ENCODE data around the gene LIPC.

Gene LIPC

DNA sequence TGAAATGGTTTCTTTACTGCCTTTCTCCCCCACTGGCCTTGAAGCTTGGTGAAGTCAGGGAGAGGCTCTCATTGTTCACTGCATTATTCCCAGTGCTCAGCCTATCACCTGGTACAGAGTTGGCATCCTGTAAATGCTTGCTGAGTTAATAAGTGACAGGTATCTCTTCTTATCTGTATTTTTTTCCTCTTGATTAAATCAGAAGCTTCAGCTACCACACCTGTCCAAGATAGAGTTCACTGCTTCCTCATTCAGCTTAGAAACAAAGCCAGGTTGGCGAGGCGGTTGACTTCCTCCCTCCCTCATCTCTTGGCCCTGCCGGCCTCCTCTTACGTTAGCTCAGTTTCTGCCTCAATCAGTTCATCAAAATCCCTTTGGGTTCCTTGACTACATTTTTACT lies 142.8 kb downstream of the LIPC start:
- H3K79me2 ChIP-seq (ENCODE audit: low read length) = no peaks in the 10 kb centered on the region
- no peaks in the 10 kb centered on the region for H3K4me1 ChIP-seq (ENCODE audit: low read length)
- DNase-seq = no peak
- no peaks in the 10 kb centered on the region for H3K9me3 ChIP-seq (replicated peaks; ENCODE audit: insufficient read depth, low read length)
- no peak overlapping the region for H3K4me3 ChIP-seq (ENCODE audit: low read length)
- H3K36me3 ChIP-seq (replicated peaks; ENCODE audit: insufficient read depth, low read length) = no peaks in the 10 kb centered on the region
- H3K9me2 ChIP-seq (replicated peaks; ENCODE audit: insufficient read depth, low read length) = no peaks in the 10 kb centered on the region
- TF ChIP-seq EZH2phosphoT487 (IDR thresholded peaks at IDR 0.05; ENCODE audit: low read length) (no peak), EZH2 (optimal IDR thresholded peaks at IDR 0.05; ENCODE audit: low read depth, low read length) (no peak)
- TF ChIP-seq, protein P1, sequence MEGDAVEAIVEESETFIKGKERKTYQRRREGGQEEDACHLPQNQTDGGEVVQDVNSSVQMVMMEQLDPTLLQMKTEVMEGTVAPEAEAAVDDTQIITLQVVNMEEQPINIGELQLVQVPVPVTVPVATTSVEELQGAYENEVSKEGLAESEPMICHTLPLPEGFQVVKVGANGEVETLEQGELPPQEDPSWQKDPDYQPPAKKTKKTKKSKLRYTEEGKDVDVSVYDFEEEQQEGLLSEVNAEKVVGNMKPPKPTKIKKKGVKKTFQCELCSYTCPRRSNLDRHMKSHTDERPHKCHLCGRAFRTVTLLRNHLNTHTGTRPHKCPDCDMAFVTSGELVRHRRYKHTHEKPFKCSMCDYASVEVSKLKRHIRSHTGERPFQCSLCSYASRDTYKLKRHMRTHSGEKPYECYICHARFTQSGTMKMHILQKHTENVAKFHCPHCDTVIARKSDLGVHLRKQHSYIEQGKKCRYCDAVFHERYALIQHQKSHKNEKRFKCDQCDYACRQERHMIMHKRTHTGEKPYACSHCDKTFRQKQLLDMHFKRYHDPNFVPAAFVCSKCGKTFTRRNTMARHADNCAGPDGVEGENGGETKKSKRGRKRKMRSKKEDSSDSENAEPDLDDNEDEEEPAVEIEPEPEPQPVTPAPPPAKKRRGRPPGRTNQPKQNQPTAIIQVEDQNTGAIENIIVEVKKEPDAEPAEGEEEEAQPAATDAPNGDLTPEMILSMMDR (IDR thresholded peaks at IDR 0.05; ENCODE audit: low read length) = no peak
- H3K9ac ChIP-seq (ENCODE audit: low read length) = no peak overlapping the region
- no peaks in the 10 kb centered on the region for H3F3A ChIP-seq (ENCODE audit: insufficient read depth, low read length)
- no peak overlapping the region for H3K27ac ChIP-seq (ENCODE audit: low read length)
- H4K20me1 ChIP-seq (ENCODE audit: insufficient read depth, low read length) = no peaks in the 10 kb centered on the region
- H2AFZ ChIP-seq (ENCODE audit: low read length) = no peak overlapping the region
- no peaks in the 10 kb centered on the region for H3K27me3 ChIP-seq (replicated peaks; ENCODE audit: insufficient read depth, low read length)
- no peak overlapping the region for H3K4me2 ChIP-seq (ENCODE audit: low read depth, low read length)

DNA sequence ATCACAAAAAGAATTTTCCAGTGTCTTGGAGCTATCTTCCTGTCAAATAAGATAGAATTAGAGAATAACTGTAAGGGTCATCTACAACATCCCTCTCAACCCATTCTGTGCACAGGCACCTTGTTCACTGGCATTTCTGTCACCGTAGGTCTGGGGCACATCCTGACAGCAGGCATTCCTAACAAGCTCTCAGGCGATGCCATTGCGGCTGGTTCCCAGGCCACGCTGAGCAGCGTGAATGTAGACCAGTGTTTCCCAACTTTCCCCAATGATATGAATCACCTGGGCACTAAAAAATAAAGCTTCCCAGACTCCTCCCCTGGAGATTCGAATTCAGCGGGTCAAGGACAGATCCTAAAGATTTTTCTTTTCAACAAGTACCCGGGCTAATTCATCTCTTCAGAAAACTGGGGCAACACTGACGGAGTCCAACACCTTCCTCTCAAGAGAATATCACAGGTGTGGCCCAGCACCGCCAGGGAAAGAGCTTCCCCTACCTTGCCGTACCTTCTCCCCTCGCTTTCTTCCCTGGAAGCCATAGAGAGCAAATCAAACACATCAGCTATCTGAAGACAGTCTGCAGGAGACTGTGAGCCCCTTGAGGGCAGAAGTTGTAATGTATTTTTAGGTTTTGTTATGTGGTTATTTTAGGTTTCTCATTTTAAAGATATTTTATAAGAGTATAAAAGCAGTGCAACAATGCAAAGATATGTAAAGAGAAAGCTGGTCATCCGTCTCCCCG lies 143.4 kb downstream of the LIPC start:
- Histone ChIP-seq H3K4me1 (ENCODE audit: low read length) (no peaks in the 10 kb centered on the region), H3K9me3 (replicated peaks; ENCODE audit: insufficient read depth, low read length) (no peaks in the 10 kb centered on the region), H3K27me3 (replicated peaks; ENCODE audit: insufficient read depth, low read length) (no peaks in the 10 kb centered on the region), H3K36me3 (replicated peaks; ENCODE audit: insufficient read depth, low read length) (no peaks in the 10 kb centered on the region), H3K9me2 (replicated peaks; ENCODE audit: insufficient read depth, low read length) (no peaks in the 10 kb centered on the region), H3K4me3 (ENCODE audit: low read length) (no peak overlapping the region), H3K4me2 (ENCODE audit: low read depth, low read length) (no peak overlapping the region), H3K79me2 (ENCODE audit: low read length) (no peaks in the 10 kb centered on the region), H4K20me1 (ENCODE audit: insufficient read depth, low read length) (no peaks in the 10 kb centered on the region), H3K27ac (ENCODE audit: low read length) (no peak overlapping the region), H3K9ac (ENCODE audit: low read length) (no peak overlapping the region), H2AFZ (ENCODE audit: low read length) (no peak overlapping the region), H3F3A (ENCODE audit: insufficient read depth, low read length) (no peaks in the 10 kb centered on the region)
- no peak for TF ChIP-seq EZH2phosphoT487 (IDR thresholded peaks at IDR 0.05; ENCODE audit: low read length)
- no peak for TF ChIP-seq EZH2 (optimal IDR thresholded peaks at IDR 0.05; ENCODE audit: low read depth, low read length)
- TF ChIP-seq, protein P1 (IDR thresholded peaks at IDR 0.05; ENCODE audit: low read length) = no peak
- DNase-seq = no peak

DNA sequence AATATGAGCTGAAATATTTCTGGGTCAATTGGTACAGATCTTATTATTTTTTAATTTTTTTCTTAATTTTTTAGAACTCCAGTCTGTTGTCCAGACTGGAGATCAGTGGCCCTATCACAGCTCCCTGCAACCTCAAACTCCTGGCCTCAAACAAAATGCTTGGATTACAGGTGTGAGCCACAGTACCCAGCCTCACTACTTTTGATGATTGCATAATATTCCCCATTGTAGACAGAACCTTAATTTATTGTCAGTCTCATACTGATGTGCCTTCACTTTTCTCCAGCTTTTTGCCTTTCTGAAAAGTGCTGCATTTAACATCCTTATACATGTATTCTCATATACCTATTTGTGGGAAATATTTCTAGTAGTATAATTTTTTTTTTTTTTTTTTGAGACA lies 144.9 kb downstream of the LIPC start:
- no peak overlapping the region for H3K4me2 ChIP-seq (ENCODE audit: low read depth, low read length)
- H3K27ac ChIP-seq (ENCODE audit: low read length) = no peak overlapping the region
- H2AFZ ChIP-seq (ENCODE audit: low read length) = no peak overlapping the region

More for the DNA sequence above, 144.9 kb downstream of the LIPC start:
- Histone ChIP-seq H3K36me3 (replicated peaks; ENCODE audit: insufficient read depth, low read length) (no peaks in the 10 kb centered on the region), H3K9me3 (replicated peaks; ENCODE audit: insufficient read depth, low read length) (no peaks in the 10 kb centered on the region), H3K4me1 (ENCODE audit: low read length) (no peaks in the 10 kb centered on the region), H3K9ac (ENCODE audit: low read length) (no peak overlapping the region), H3F3A (ENCODE audit: insufficient read depth, low read length) (no peaks in the 10 kb centered on the region), H3K27me3 (replicated peaks; ENCODE audit: insufficient read depth, low read length) (no peaks in the 10 kb centered on the region), H3K79me2 (ENCODE audit: low read length) (no peaks in the 10 kb centered on the region), H3K4me3 (ENCODE audit: low read length) (no peak overlapping the region), H4K20me1 (ENCODE audit: insufficient read depth, low read length) (no peaks in the 10 kb centered on the region), H3K9me2 (replicated peaks; ENCODE audit: insufficient read depth, low read length) (no peaks in the 10 kb centered on the region)
- TF ChIP-seq, protein P1 (IDR thresholded peaks at IDR 0.05; ENCODE audit: low read length) = no peak
- no peak for TF ChIP-seq EZH2phosphoT487 (IDR thresholded peaks at IDR 0.05; ENCODE audit: low read length)
- TF ChIP-seq EZH2 (optimal IDR thresholded peaks at IDR 0.05; ENCODE audit: low read depth, low read length) = no peak
- DNase-seq = no peak
